PFSK-1 (cell line): ENCODE measurements around the gene MYRF.

Experiments used
- POLR2AphosphoS5 ChIP-seq: IDR thresholded peaks from 2 replicates; pipeline ENCODE4 v1.6.1; 2012; ENCODE audit warnings: low read depth, mild to moderate bottlenecking, control low read depth, low read length, moderate library complexity
- TF ChIP-seq, protein P1 (sequence below), 2 experiments: IDR thresholded peaks; 2 replicates each; pipeline versions ENCODE4 v1.6.1 to v1.8.0; 2011 to 2012; ENCODE audit warnings: low read depth in 2 of 2, low read length in 2 of 2, control low read depth in 1 of 2, inconsistent platforms in 1 of 2, mild to moderate bottlenecking in 1 of 2, moderate library complexity in 1 of 2; ENCODE audit not compliant: insufficient read depth in 1 of 2

DNA sequence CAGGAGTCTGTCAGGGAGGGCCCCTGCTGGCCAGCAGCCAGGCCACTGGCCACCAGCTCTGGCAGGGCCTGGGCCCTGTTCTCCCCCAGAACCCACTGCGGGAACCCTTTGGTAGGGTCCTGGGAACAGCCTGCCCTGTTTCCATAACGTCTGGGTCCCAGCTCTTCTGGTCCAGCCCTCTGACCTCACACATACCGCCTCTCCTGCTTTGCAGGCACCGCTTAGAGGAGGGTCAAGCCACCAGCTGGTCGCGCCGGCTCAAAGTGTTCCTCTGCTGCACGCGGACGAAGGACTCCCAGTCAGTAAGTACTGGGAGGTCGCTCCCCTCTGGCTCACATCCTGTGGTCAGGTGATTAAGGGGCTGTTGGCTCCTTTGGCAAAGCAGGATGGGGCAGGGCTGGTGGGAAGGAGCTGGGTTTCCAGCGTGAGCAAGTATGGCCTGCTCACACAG is 26.6 kb upstream of the MYRF start:
- no peak for TF ChIP-seq POLR2AphosphoS5
- TF ChIP-seq, protein P1, sequence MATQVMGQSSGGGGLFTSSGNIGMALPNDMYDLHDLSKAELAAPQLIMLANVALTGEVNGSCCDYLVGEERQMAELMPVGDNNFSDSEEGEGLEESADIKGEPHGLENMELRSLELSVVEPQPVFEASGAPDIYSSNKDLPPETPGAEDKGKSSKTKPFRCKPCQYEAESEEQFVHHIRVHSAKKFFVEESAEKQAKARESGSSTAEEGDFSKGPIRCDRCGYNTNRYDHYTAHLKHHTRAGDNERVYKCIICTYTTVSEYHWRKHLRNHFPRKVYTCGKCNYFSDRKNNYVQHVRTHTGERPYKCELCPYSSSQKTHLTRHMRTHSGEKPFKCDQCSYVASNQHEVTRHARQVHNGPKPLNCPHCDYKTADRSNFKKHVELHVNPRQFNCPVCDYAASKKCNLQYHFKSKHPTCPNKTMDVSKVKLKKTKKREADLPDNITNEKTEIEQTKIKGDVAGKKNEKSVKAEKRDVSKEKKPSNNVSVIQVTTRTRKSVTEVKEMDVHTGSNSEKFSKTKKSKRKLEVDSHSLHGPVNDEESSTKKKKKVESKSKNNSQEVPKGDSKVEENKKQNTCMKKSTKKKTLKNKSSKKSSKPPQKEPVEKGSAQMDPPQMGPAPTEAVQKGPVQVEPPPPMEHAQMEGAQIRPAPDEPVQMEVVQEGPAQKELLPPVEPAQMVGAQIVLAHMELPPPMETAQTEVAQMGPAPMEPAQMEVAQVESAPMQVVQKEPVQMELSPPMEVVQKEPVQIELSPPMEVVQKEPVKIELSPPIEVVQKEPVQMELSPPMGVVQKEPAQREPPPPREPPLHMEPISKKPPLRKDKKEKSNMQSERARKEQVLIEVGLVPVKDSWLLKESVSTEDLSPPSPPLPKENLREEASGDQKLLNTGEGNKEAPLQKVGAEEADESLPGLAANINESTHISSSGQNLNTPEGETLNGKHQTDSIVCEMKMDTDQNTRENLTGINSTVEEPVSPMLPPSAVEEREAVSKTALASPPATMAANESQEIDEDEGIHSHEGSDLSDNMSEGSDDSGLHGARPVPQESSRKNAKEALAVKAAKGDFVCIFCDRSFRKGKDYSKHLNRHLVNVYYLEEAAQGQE (IDR thresholded peaks at IDR 0.05; ENCODE audit: insufficient read depth in 1 of 2, low read depth in 2 of 2, low read length in 2 of 2) = no peak
